Cardiac septum (tissue), 1 donor: ENCODE measurements around the gene NFIL3. TPM values are rescaled to one million over a fixed set of nuclear protein-coding genes. Genes with fewer than 3 reads are reported as not detected.
"Not testable (repeated sequence)": the region's sequence is repeated elsewhere in the genome, so short reads cannot be mapped to it uniquely, and the experiment has no call there.

Source experiments
- DNase-seq: peaks from one replicate; pipeline ENCODE4 v3.0.0-alpha.2; 2020; ENCODE audit warnings: low spot score
- intact Hi-C: fragments of 100-400 bp; cut with DNase I; formaldehyde crosslinking; loops from one replicate; pipeline ENCODE4 v1.14.0; 2022
- total RNA-seq: library from RNA; stranded (reverse); fragmentation: NEBNext Ultra II Directional; extraction: Animal tissue kit (Norgen Biotek cat#: 25700); gene quantifications from one replicate; pipeline ENCODE4 v1.2.1, GENCODE V29; 2021
- donor health status: DM: no; HTN: no; CAD: no.

NFIL3 gene
- total RNA-seq, 1 donor from 2014 or later = 32.4 TPM

DNA sequence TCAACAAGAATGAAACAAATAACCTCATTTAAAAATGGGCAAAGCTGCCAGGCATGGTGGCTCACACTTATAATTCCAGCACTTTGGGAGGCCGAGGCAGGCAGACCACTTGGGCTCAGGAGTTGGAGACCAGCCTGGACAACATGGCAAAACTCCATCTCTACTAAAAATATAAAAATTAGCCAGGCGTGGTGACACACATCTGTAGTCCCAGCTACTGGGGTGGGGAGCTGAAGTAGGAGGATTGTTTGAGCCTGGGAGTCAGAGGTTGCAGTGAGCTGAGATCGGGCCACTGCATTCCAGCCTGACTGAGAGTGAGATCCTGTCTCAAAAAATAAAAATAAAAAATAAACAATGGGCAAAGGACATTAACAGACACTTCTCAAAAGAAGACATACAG, 53.6 kb downstream of the NFIL3 start:
- DNase-seq, intact Hi-C loops: not testable (repeated sequence)

DNA sequence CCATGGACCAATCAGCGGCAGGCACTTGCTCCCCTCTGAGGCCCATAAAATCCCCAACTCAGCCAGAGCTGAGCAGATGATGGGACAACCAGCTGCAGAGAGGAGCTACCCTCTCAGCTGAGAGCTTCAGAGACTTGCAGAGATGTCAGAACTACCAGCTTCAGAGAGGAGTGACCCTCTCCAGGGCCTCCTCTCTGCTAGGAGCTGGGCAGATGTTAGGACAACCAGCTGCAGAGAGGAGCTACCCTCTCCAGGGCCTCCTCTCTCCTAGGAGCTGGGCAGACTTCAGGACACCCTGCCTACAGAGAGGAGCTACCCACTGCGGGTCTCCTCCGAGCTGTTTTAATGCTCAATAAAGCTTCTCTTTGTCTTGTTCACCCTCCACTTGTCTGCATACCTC, 58.9 kb downstream of the NFIL3 start:
- intact Hi-C loops = no loop called here
- DNase-seq = no peak

- no peak for DNase-seq
- intact Hi-C loops = no loop called here
These were observed 59.6 kb downstream of the NFIL3 start for GRCh38 chr9:91364005-91364404.

GRCh38 chr9:91362051-91362611, 61.5 kb downstream of the NFIL3 start:
- intact Hi-C loops = no loop called here

DNA sequence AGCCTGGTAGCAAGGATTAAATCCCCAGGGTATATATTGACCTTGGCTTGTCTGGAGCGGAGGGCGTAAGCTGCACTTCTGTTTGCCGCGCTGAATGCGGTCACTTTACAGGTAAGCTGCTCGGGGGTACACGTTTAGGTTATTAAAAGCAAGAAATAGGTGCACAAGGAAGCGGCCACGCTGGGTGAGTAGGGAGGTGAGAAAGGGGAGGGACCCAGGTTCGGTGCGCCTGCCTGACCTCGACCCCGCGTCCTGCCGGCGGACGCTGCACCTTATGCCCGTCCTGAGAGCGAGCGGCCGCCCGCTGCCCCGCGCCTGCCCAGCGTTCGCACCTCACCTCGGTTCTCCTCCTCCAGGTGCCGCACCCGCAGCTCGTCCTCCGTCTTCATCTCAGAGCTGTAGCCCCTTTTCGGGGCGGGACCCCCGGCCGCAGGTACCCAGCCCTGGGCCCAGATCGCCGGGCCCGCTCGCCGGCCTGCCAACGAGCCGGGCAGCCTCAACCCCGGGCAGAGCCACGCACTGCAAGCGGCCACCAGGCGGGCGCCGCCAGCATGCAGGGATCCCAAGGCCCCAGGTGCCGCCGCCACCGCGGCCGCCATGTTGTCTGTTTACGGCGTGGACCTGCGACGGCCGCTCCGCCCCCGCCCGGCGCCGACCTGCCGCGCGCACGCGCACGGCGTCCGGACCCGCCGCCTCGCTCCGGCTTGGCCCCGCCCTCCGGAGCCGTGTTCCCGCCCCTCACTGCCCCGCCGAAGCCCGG, 62.2 kb downstream of the NFIL3 start, which contains the start of gene AUH:
Gene AUH, minus strand, starts transcription at position 628 of the 760 bp plus-strand sequence. Its CDS starts 29 bp downstream, at position 599.
- intact Hi-C loops = loop anchor here (2.0 kb wide), 2 partner anchors 59 to 167 kb away; no protein-coding TSS in a partner anchor
- DNase-seq = peak; percentile 95

More at GRCh38 chr9:91362051-91362611, 61.5 kb downstream of the NFIL3 start:
- DNase-seq = no peak

- intact Hi-C loops = loop anchor here (2.0 kb wide), 2 partner anchors 60 to 166 kb away; no protein-coding TSS in a partner anchor
- no peak for DNase-seq
These were observed 62.9 kb downstream of the NFIL3 start for GRCh38 chr9:91360551-91361290.

DNA sequence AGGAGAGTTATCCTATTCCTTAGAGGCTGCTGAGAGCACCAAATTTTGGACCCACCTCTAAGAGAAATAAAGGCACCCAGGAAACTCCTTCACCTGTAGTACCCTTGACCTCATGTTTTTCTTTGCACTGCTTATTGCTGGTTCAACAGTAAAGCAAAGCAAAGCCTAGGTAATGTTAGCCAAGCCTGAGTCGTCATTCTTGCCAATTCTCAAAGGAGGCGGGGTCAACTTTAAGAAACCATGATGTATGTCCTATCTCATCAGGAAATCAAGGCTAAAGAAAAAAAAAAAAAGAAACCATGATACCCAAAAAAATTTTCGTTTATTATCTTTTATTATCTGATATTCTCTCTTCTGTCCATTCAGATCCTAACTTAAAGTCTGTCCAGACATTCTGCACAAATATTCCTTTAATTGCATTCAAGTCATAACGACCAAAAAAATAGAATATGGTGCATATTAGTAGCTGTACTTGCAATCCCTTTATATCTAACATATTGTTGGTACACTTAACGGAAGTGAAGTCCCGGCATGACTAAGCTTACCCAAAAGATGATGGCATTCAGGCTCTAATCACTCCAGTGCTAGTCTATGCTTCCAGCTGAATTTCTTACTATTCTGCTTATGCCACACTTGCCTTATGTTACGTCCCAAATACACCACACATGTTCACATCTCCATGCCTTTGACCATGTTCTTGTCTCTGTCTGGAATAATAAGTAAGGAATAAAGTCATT, 63.7 kb downstream of the NFIL3 start:
- intact Hi-C loops = loop anchor here (2.0 kb wide), 2 partner anchors 61 to 165 kb away; no protein-coding TSS in a partner anchor
- DNase-seq = no peak

DNA sequence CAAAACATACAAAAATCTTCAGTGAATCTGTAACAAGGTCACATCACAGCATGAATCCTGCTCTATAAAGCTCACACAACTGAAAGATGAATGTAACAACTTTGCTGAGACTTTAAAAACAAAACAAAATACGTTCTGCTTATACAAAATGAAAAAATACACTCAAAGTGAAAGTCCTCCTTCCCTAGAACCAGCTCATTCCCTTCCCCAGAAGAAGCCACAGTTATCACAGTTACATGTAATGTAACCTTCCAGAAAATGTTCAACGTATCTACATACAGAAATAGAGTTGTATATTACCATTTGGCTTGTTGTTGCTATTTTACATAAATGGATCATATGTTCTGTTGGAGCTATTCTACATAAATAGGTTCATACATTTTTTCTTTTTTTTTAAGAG, 64.5 kb downstream of the NFIL3 start:
- intact Hi-C loops = no loop called here
- no peak for DNase-seq

Other genes with a start within 250 kb of the NFIL3 start
- 39.7 TPM for gene AUH, start 61.9 kb downstream of the NFIL3 start, total RNA-seq